GM18909 (cell line): ENCODE data around the gene CH25H.

Source experiments
- ATAC-seq: cut with Tn5 transposase; IDR thresholded peaks from one replicate; pipeline ENCODE4 v1.9.1; 2021; ENCODE audit warnings: mild to moderate bottlenecking; ENCODE audit not compliant: unreplicated experiment, poor library complexity

CH25H gene

GRCh38 chr10:89162596-89162995, 44.5 kb downstream of the CH25H start:
- ATAC-seq, result no peak

DNA sequence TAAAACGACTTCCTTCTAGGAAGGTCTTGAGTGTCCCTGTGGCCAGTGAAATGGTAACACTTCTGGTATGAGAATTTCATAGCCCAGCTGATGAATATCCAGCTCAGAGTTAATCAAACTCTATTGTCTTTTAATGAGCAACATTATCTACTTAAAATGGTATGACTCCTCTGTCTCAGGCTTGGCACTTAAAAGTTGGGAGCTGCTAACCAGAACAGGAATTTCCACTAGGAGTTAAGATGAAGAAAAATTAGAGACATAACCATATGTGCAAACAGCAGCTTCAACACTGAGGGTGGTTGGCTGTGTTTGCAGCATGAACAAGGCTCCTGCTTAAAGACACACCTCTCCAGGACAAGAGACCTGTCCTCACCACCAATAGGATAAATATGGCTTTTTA, 46.8 kb downstream of the CH25H start:
- no peak for ATAC-seq

DNA sequence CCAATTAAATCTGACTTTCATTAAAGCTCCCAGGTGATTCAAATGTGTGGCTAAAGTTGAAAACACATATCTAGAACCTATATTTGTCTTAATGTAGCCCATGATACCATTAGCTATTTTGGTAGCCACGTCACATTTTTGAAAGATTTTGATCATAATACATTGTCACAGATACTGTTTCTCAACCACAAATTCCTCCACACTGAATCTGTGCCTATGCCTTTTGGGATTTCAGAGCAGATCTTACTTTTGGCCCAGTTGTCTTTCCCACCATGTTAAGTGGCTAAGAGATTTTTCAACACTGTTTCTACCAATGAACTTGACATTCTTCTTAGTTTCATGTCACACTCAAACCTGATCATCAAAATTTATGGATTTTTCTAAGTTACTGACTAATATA, 47.4 kb downstream of the CH25H start:
- ATAC-seq, result no peak

- no peak for ATAC-seq
Observed at GRCh38 chr10:89159316-89159715, 47.8 kb downstream of the CH25H start.

DNA sequence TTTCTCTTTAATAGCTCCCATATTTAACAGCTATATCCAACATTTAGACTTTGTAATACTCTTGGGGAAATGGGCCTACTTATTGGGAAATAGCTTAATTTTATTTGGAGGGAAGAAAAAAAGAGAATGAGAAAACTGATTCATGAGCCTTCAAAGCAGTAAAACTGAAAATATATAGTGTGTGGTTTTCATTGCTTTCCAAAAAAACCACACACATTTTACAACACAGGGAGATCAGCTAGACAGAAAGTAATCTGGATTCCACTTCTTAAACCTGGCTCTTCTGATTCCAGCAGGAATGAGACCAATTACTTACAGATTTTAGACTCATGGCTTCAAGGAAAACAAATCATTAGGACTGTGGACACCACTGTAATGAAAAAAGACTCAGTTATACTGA, 48.7 kb downstream of the CH25H start:
- no peak for ATAC-seq

GRCh38 chr10:89156161-89156835, 50.8 kb downstream of the CH25H start:
- ATAC-seq, result no peak
